HEK293 (cell line): Measurements from ENCODE around the gene STIM2.

ENCODE experiments used
- CTCF ChIA-PET: fragments of 350-600 bp; formaldehyde crosslinking; extraction: SDS; loops from one replicate; lab custom pipeline; 2021; ENCODE audit warnings: antibody characterized with exemption; lab: Yijun Ruan, JAX
- POLR2A ChIA-PET: fragments of 300-600 bp; formaldehyde crosslinking; extraction: SDS; loops from one replicate; lab custom pipeline; 2020; ENCODE audit warnings: antibody characterized with exemption, inconsistent platforms; lab: Yijun Ruan, JAX
- H3K27ac ChIP-seq: fragments of 200-500 bp; sonication (Bioruptor generic); 2 replicates; pipeline ENCODE4 v1.5.1; 2014; ENCODE audit warnings: low read depth, low read length, control low read depth, inconsistent platforms; ENCODE audit errors: extremely low read depth
- H3K36me3 ChIP-seq, 2 experiments: fragments of 200-500 bp in 1 of 2; sonication (Bioruptor generic) in 1 of 2; 1 replicate in 1 of 2; 2 replicates in 1 of 2; pipeline ENCODE4 v1.5.1; 2014 to 2017; ENCODE audit warnings: inconsistent platforms in 2 of 2, low read length in 2 of 2; ENCODE audit not compliant: control insufficient read depth in 2 of 2, insufficient read depth in 1 of 2
- H3K4me1 ChIP-seq: fragments of 200-500 bp; sonication (Bioruptor generic); 2 replicates; pipeline ENCODE4 v1.5.1; 2014; ENCODE audit warnings: mild to moderate bottlenecking, low read length, inconsistent platforms; ENCODE audit not compliant: control insufficient read depth, insufficient read depth
- H3K4me3 ChIP-seq: 2 replicates; pipeline ENCODE4 v1.5.1; 2011; ENCODE audit warnings: low read depth, mild to moderate bottlenecking, control low read depth, low read length, moderate library complexity
- H3K9me3 ChIP-seq: fragments of 200-500 bp; sonication (Bioruptor generic); 2 replicates; pipeline ENCODE4 v1.5.1; 2014; ENCODE audit warnings: low read depth, low read length, inconsistent platforms; ENCODE audit not compliant: control insufficient read depth, insufficient read depth
- KLF1 ChIP-seq: fragments of 450-650 bp; formaldehyde crosslinking; IDR thresholded peaks from 2 replicates; pipeline ENCODE4 v1.5.1; 2016; ENCODE audit warnings: missing biosample characterization, missing genetic modification characterization
- REPIN1 ChIP-seq: fragments of 450-650 bp; formaldehyde crosslinking; IDR thresholded peaks from 2 replicates; pipeline ENCODE4 v1.5.1; 2017; ENCODE audit warnings: missing biosample characterization, missing genetic modification characterization, low read depth
- SCRT1 ChIP-seq: fragments of 450-650 bp; formaldehyde crosslinking; IDR thresholded peaks from 2 replicates; pipeline ENCODE4 v1.5.1; 2016; ENCODE audit warnings: missing biosample characterization, missing genetic modification characterization, borderline replicate concordance
- SP2 ChIP-seq: fragments of 450-650 bp; formaldehyde crosslinking; IDR thresholded peaks from 2 replicates; pipeline ENCODE4 v1.5.1; 2016; ENCODE audit warnings: missing biosample characterization, missing genetic modification characterization
- ZBTB17 ChIP-seq: fragments of 450-650 bp; formaldehyde crosslinking; IDR thresholded peaks from 2 replicates; pipeline ENCODE4 v1.5.1; 2016; ENCODE audit warnings: missing biosample characterization, missing genetic modification characterization
- ZFHX2 ChIP-seq: fragments of 450-650 bp; formaldehyde crosslinking; conservative IDR thresholded peaks from 2 replicates; pipeline ENCODE4 v1.5.1; 2016; ENCODE audit warnings: missing biosample characterization, missing genetic modification characterization
- ZFP3 ChIP-seq: fragments of 450-650 bp; formaldehyde crosslinking; IDR thresholded peaks from 2 replicates; pipeline ENCODE4 v1.5.1; 2016; ENCODE audit warnings: low read depth, missing biosample characterization, missing genetic modification characterization
- ZNF121 ChIP-seq: fragments of 450-650 bp; formaldehyde crosslinking; IDR thresholded peaks from 2 replicates; pipeline ENCODE4 v1.5.1; 2016; ENCODE audit warnings: missing biosample characterization, missing genetic modification characterization
- ZNF133 ChIP-seq: fragments of 450-650 bp; formaldehyde crosslinking; IDR thresholded peaks from 2 replicates; pipeline ENCODE4 v1.5.1; 2016; ENCODE audit warnings: missing biosample characterization, missing genetic modification characterization
- ZNF140 ChIP-seq: fragments of 450-650 bp; formaldehyde crosslinking; IDR thresholded peaks from 2 replicates; pipeline ENCODE4 v1.5.1; 2016; ENCODE audit warnings: missing biosample characterization, missing genetic modification characterization
- ZNF16 ChIP-seq: fragments of 450-650 bp; formaldehyde crosslinking; IDR thresholded peaks from 2 replicates; pipeline ENCODE4 v1.5.1; 2016; ENCODE audit warnings: low read depth, missing biosample characterization, missing genetic modification characterization
- ZNF302 ChIP-seq: fragments of 450-650 bp; formaldehyde crosslinking; IDR thresholded peaks from 2 replicates; pipeline ENCODE4 v1.5.1; 2016; ENCODE audit warnings: missing biosample characterization, missing genetic modification characterization, low read depth
- ZNF600 ChIP-seq: fragments of 450-650 bp; formaldehyde crosslinking; IDR thresholded peaks from 2 replicates; pipeline ENCODE4 v1.5.1; 2016; ENCODE audit warnings: missing biosample characterization, missing genetic modification characterization
- ZNF623 ChIP-seq: fragments of 450-650 bp; formaldehyde crosslinking; IDR thresholded peaks from 2 replicates; pipeline ENCODE4 v1.5.1; 2016; ENCODE audit warnings: missing biosample characterization, missing genetic modification characterization
- ZNF626 ChIP-seq: fragments of 450-650 bp; sonication (Bioruptor Pico); formaldehyde crosslinking; IDR thresholded peaks from 2 replicates; pipeline ENCODE4 v1.5.1; 2018; ENCODE audit warnings: missing biosample characterization, missing genetic modification characterization, inconsistent platforms
- ZNF664 ChIP-seq: fragments of 450-650 bp; formaldehyde crosslinking; IDR thresholded peaks from 2 replicates; pipeline ENCODE4 v1.5.1; 2016; ENCODE audit warnings: missing biosample characterization, missing genetic modification characterization
- ZNF670 ChIP-seq: fragments of 450-650 bp; formaldehyde crosslinking; IDR thresholded peaks from 2 replicates; pipeline ENCODE4 v1.5.1; 2016; ENCODE audit warnings: missing biosample characterization, missing genetic modification characterization, low read depth
- ZNF830 ChIP-seq: fragments of 450-650 bp; IDR thresholded peaks from 2 replicates; pipeline ENCODE4 v1.5.0; 2018; ENCODE audit warnings: missing biosample characterization, missing genetic modification characterization, low read depth, mild to moderate bottlenecking, moderate library complexity
- ZSCAN30 ChIP-seq: fragments of 450-650 bp; IDR thresholded peaks from 2 replicates; pipeline ENCODE4 v1.5.1; 2018; ENCODE audit warnings: missing biosample characterization, mild to moderate bottlenecking, missing genetic modification characterization, moderate library complexity
- TF ChIP-seq, protein P1 (sequence below): fragments of 450-650 bp; formaldehyde crosslinking; IDR thresholded peaks from 2 replicates; pipeline ENCODE4 v1.5.1; 2016; ENCODE audit warnings: missing biosample characterization, missing genetic modification characterization
- TF ChIP-seq, protein P2 (sequence below): fragments of 450-650 bp; formaldehyde crosslinking; IDR thresholded peaks from 2 replicates; pipeline ENCODE4 v1.5.1; 2017; ENCODE audit warnings: missing biosample characterization, missing genetic modification characterization
- TF ChIP-seq, protein P3 (sequence below): fragments of 450-650 bp; formaldehyde crosslinking; IDR thresholded peaks from 2 replicates; pipeline ENCODE4 v1.5.1; 2016; ENCODE audit warnings: missing biosample characterization, missing genetic modification characterization
- TF ChIP-seq, protein P4 (sequence below): fragments of 450-650 bp; formaldehyde crosslinking; IDR thresholded peaks from 2 replicates; pipeline ENCODE4 v1.5.1; 2017; ENCODE audit warnings: missing biosample characterization, missing genetic modification characterization

Gene STIM2

DNA sequence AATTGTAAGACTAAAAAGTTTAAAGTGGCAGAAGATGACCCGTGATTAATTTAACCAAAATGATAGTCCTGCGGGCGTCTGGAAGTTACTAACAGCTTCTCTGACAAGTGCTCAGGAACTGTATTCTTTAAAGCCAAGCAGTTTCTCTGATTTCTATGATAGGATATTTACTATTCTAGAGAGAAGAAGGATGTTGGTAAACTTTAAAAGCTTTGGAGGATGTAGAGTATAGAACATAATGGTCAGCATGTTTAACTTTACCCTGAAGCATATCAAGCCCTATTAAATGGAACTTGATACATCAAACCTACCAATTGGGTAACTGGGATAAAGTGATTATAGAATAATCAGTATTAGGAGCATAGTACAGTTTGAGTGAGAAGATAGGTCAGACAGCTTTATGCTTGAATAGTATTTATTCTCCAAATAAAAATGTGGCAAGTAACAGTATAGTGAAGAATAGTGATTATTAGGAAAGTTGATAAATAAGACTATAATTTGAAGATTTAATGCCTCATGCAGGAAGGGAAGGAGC is 1.8 kb downstream of the STIM2 start (continued):
- TF ChIP-seq, protein P1, sequence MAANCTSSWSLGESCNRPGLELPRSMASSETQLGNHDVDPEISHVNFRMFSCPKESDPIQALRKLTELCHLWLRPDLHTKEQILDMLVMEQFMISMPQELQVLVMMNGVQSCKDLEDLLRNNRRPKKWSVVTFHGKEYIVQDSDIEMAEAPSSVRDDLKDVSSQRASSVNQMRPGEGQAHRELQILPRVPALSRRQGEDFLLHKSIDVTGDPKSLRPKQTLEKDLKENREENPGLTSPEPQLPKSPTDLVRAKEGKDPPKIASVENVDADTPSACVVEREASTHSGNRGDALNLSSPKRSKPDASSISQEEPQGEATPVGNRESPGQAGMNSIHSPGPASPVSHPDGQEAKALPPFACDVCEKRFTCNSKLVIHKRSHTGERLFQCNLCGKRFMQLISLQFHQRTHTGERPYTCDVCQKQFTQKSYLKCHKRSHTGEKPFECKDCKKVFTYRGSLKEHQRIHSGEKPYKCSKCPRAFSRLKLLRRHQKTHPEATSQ (tag by site-specific recombination), result no peak

DNA sequence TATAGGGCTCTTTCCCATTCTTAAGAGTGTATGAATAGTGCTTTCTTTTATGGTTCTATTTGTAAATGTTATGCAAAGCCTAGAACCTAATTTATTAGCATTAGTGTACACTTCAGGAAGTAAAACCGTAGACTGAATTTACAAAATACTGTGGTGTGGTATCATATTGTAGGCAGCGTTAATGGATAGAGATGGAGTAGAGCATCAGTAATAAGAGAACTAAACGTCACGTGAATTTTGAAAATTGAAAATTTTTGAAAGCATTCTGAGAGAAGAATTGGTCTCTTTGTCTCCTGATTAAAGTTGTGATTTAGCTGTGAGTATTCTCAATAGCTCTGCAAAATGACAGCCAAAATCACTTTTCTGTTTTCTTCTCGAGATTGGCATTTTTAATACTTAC is 2.9 kb downstream of the STIM2 start:
- TF ChIP-seq ZFP3 (tag by site-specific recombination) (no peak), ZBTB17 (tag by site-specific recombination) (peak; percentile 36; the same call in 1 of the 2 replicates)
- H3K4me1 ChIP-seq, result peaks cover 12% of the 10 kb centered on the region
- CTCF ChIA-PET, result no interaction called here
- POLR2A ChIA-PET, result no interaction called here
- no peaks in the 10 kb centered on the region for H3K9me3 ChIP-seq
- H3K4me3 ChIP-seq, result no peak overlapping the region
- no peak overlapping the region for H3K27ac ChIP-seq
- H3K36me3 ChIP-seq, result no peaks in the 10 kb centered on the region

DNA sequence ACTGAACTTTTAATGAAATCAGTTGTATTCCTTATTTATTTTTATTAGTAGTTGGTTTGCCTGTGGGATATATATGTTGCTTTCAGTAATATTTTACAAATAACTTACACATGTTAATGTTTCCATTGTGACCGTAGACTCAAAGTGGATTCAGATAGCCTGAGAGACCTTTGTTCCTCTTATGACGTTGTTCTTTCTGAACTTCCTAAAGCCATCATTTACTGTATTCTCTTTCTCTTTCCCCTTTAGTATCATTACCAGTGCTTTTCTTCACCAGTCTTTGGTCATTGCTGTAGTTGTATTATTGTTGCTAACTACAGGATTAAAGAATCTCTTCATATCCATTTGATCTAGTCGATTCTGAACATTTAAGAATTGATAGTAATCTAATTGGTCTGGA is 4.3 kb downstream of the STIM2 start:
- Histone ChIP-seq H3K4me1 (peaks cover 6% of the 10 kb centered on the region; the same call in 1 of the 2 replicates), H3K9me3 (no peaks in the 10 kb centered on the region), H3K36me3 (no peaks in the 10 kb centered on the region), H3K27ac (no peak overlapping the region), H3K4me3 (no peak overlapping the region)
- ChIA-PET CTCF (no interaction called here), POLR2A (no interaction called here)
- TF ChIP-seq ZNF600 (tag by site-specific recombination), result no peak
- no peak for TF ChIP-seq ZNF140 (tag by site-specific recombination)
- no peak for TF ChIP-seq SCRT1 (tag by site-specific recombination)
- TF ChIP-seq ZNF121 (tag by site-specific recombination), result no peak
- TF ChIP-seq, protein P2, sequence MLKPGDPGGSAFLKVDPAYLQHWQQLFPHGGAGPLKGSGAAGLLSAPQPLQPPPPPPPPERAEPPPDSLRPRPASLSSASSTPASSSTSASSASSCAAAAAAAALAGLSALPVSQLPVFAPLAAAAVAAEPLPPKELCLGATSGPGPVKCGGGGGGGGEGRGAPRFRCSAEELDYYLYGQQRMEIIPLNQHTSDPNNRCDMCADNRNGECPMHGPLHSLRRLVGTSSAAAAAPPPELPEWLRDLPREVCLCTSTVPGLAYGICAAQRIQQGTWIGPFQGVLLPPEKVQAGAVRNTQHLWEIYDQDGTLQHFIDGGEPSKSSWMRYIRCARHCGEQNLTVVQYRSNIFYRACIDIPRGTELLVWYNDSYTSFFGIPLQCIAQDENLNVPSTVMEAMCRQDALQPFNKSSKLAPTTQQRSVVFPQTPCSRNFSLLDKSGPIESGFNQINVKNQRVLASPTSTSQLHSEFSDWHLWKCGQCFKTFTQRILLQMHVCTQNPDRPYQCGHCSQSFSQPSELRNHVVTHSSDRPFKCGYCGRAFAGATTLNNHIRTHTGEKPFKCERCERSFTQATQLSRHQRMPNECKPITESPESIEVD (tag by site-specific recombination), result no peak
- TF ChIP-seq, protein P3, sequence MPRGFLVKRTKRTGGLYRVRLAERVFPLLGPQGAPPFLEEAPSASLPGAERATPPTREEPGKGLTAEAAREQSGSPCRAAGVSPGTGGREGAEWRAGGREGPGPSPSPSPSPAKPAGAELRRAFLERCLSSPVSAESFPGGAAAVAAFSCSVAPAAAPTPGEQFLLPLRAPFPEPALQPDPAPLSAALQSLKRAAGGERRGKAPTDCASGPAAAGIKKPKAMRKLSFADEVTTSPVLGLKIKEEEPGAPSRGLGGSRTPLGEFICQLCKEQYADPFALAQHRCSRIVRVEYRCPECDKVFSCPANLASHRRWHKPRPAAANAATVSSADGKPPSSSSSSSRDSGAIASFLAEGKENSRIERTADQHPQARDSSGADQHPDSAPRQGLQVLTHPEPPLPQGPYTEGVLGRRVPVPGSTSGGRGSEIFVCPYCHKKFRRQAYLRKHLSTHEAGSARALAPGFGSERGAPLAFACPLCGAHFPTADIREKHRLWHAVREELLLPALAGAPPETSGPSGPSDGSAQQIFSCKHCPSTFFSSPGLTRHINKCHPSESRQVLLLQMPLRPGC, result no peak
- no peak for TF ChIP-seq ZNF670 (tag by site-specific recombination)
- no peak for TF ChIP-seq ZNF830 (tag by site-specific recombination)
- TF ChIP-seq ZNF302 (tag by site-specific recombination), result no peak
- no peak for TF ChIP-seq ZNF626 (tag by site-specific recombination)
- TF ChIP-seq REPIN1 (tag by site-specific recombination), result no peak
- no peak for TF ChIP-seq ZSCAN30 (tag by site-specific recombination)
- no peak for TF ChIP-seq SP2
- TF ChIP-seq ZNF133 (tag by site-specific recombination), result no peak
- TF ChIP-seq, protein P4, sequence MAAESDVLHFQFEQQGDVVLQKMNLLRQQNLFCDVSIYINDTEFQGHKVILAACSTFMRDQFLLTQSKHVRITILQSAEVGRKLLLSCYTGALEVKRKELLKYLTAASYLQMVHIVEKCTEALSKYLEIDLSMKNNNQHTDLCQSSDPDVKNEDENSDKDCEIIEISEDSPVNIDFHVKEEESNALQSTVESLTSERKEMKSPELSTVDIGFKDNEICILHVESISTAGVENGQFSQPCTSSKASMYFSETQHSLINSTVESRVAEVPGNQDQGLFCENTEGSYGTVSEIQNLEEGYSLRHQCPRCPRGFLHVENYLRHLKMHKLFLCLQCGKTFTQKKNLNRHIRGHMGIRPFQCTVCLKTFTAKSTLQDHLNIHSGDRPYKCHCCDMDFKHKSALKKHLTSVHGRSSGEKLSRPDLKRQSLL, result no peak
- TF ChIP-seq ZFHX2 (tag by site-specific recombination), result no peak
- no peak for TF ChIP-seq KLF1 (tag by site-specific recombination)
- no peak for TF ChIP-seq ZNF623 (tag by site-specific recombination)
- TF ChIP-seq ZNF16 (tag by site-specific recombination), result no peak
- no peak for TF ChIP-seq ZNF664 (tag by site-specific recombination)
